PC-9 (cell line): ENCODE measurements around the gene TSPEAR.

ENCODE experiments used
- EZH2 ChIP-seq: fragments of 200-600 bp; sonication (generic); IDR thresholded peaks from 2 replicates; pipeline ENCODE4 v1.8.0; 2017; ENCODE audit warnings: antibody characterized with exemption, low read depth
- TF ChIP-seq, protein P1 (sequence below): fragments of 200-600 bp; sonication (generic); conservative IDR thresholded peaks from 2 replicates; pipeline ENCODE4 v1.6.1; 2017; ENCODE audit warnings: mixed run types, antibody characterized with exemption, mild to moderate bottlenecking, moderate library complexity

DNA sequence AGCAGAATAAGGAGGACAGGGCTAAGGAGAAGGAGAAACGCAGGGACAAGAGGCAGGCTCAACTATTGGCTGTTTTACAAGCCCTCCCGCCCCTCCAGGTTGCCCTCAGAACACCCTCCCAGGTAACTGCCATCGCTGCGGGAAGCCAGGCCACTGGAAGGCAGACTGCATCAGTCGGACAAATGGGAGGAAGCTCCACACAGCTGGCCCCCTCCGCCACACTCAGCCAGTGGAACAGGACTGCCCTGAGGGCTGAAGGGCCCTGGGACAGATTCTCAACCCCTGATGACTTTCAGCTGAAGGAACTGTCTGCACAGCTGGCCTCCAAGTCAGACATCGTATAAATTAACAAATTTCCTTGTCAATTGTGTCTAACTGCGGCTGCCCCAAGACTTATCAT lies 234.2 kb downstream of the TSPEAR start:
- TF ChIP-seq, protein P1, sequence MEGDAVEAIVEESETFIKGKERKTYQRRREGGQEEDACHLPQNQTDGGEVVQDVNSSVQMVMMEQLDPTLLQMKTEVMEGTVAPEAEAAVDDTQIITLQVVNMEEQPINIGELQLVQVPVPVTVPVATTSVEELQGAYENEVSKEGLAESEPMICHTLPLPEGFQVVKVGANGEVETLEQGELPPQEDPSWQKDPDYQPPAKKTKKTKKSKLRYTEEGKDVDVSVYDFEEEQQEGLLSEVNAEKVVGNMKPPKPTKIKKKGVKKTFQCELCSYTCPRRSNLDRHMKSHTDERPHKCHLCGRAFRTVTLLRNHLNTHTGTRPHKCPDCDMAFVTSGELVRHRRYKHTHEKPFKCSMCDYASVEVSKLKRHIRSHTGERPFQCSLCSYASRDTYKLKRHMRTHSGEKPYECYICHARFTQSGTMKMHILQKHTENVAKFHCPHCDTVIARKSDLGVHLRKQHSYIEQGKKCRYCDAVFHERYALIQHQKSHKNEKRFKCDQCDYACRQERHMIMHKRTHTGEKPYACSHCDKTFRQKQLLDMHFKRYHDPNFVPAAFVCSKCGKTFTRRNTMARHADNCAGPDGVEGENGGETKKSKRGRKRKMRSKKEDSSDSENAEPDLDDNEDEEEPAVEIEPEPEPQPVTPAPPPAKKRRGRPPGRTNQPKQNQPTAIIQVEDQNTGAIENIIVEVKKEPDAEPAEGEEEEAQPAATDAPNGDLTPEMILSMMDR, result no peak
- no peak for TF ChIP-seq EZH2
